ENCODE results near the gene FIBCD1. TPM values are rescaled to one million over a fixed set of nuclear protein-coding genes. Genes with fewer than 3 reads are reported as not detected.

FIBCD1 gene
- total RNA-seq, 4 donors from 2014 or later = 3.3 TPM; not detected in 3

GRCh38 chr9:130862747-130863146 lies 76.3 kb downstream of the FIBCD1 start:
- no peaks in the 10 kb centered on the region for H3K27me3 ChIP-seq
- H3K4me1 ChIP-seq = peaks cover 0 to 27% (median 3%) of the 10 kb centered on the region in 4 donors
- peak overlapping the region in 1 of 4 donors; percentile 76 for H3K27ac ChIP-seq
- H3K36me3 ChIP-seq = peaks cover 0 to 28% (median 0%) of the 10 kb centered on the region in 3 donors
- H3K4me3 ChIP-seq = no peak overlapping the region
- H3K9me3 ChIP-seq = no peaks in the 10 kb centered on the region
- no peak for DNase-seq
- TF ChIP-seq CTCF (IDR thresholded peaks at IDR 0.05) (no peak), POLR2A (IDR thresholded peaks at IDR 0.05) (no peak)

GRCh38 chr9:130862217-130862616 lies 76.8 kb downstream of the FIBCD1 start:
- no peak for DNase-seq
- Histone ChIP-seq H3K4me1 (peaks cover 0 to 27% (median 3%) of the 10 kb centered on the region in 4 donors), H3K27me3 (no peaks in the 10 kb centered on the region), H3K4me3 (no peak overlapping the region), H3K27ac (peak overlapping the region in 1 of 4 donors; percentile 76), H3K9me3 (no peaks in the 10 kb centered on the region), H3K36me3 (peaks cover 0 to 31% (median 0%) of the 10 kb centered on the region in 3 donors)
- no peak for TF ChIP-seq POLR2A (IDR thresholded peaks at IDR 0.05)

- Histone ChIP-seq H3K4me3 (no peak overlapping the region), H3K9me3 (no peaks in the 10 kb centered on the region), H3K36me3 (peaks cover 0 to 33% (median 0%) of the 10 kb centered on the region in 3 donors), H3K4me1 (peaks cover 0 to 26% (median 3%) of the 10 kb centered on the region in 4 donors), H3K27me3 (no peaks in the 10 kb centered on the region), H3K27ac (peak overlapping the region in 3 of 4 donors; percentile 18 to 76 (median 55))
- no peak for DNase-seq
- TF ChIP-seq POLR2A (IDR thresholded peaks at IDR 0.05) = no peak
- no peak for TF ChIP-seq CTCF (IDR thresholded peaks at IDR 0.05)
These were observed 77.5 kb downstream of the FIBCD1 start for GRCh38 chr9:130861372-130862180.

- DNase-seq = peak in 2 of 3 donors; percentile 68 to 82
- Histone ChIP-seq H3K27me3 (no peaks in the 10 kb centered on the region), H3K4me3 (no peak overlapping the region), H3K36me3 (peaks cover 0 to 42% (median 0%) of the 10 kb centered on the region in 3 donors), H3K27ac (peak overlapping the region in 3 of 4 donors; percentile 39 to 76 (median 55)), H3K4me1 (peaks cover 0 to 26% (median 3%) of the 10 kb centered on the region in 4 donors), H3K9me3 (no peaks in the 10 kb centered on the region)
- no peak for TF ChIP-seq POLR2A (IDR thresholded peaks at IDR 0.05)
- TF ChIP-seq CTCF (IDR thresholded peaks at IDR 0.05) = peak in 3 of 6 experiments; percentile 32 to 46 (median 40)
These were observed 78.4 kb downstream of the FIBCD1 start for GRCh38 chr9:130860458-130861316.

- no peak for DNase-seq
- H3K27me3 ChIP-seq = no peaks in the 10 kb centered on the region
- H3K9me3 ChIP-seq = no peaks in the 10 kb centered on the region
- H3K36me3 ChIP-seq = peaks cover 0 to 53% (median 0%) of the 10 kb centered on the region in 3 donors
- peaks cover 0 to 26% (median 3%) of the 10 kb centered on the region in 4 donors for H3K4me1 ChIP-seq
- H3K4me3 ChIP-seq = no peak overlapping the region
- TF ChIP-seq POLR2A (IDR thresholded peaks at IDR 0.05) (no peak), CTCF (IDR thresholded peaks at IDR 0.05) (no peak)
- peak overlapping the region in 1 of 4 donors; percentile 47 for H3K27ac ChIP-seq
These were observed 80.0 kb downstream of the FIBCD1 start for GRCh38 chr9:130858739-130859705.
